ENCODE measurements around the gene ORC2. TPM values are rescaled to one million over a fixed set of nuclear protein-coding genes. Genes with fewer than 3 reads are reported as not detected.

ORC2 gene
- total RNA-seq (2022; extraction: Qiagen RNA extraction): 12.3 to 17.0 TPM (median 13.4 TPM) in 5 replicates

GRCh38 chr2:200963124-200963917 is at the start of gene ORC2:
ORC2 (minus strand) TSS chr2:200963660; CDS start chr2:200958123, 5,537 bp downstream.

GRCh38 chr2:200888704-200889625 is 74.5 kb downstream of the ORC2 start, which contains the start of the genes NIF3L1 and PPIL3:
NIF3L1 (plus strand) TSS chr2:200889371; CDS start chr2:200891944, 2,573 bp downstream.
PPIL3 (minus strand) TSS chr2:200889077; CDS start chr2:200887615, 1,462 bp downstream.

DNA sequence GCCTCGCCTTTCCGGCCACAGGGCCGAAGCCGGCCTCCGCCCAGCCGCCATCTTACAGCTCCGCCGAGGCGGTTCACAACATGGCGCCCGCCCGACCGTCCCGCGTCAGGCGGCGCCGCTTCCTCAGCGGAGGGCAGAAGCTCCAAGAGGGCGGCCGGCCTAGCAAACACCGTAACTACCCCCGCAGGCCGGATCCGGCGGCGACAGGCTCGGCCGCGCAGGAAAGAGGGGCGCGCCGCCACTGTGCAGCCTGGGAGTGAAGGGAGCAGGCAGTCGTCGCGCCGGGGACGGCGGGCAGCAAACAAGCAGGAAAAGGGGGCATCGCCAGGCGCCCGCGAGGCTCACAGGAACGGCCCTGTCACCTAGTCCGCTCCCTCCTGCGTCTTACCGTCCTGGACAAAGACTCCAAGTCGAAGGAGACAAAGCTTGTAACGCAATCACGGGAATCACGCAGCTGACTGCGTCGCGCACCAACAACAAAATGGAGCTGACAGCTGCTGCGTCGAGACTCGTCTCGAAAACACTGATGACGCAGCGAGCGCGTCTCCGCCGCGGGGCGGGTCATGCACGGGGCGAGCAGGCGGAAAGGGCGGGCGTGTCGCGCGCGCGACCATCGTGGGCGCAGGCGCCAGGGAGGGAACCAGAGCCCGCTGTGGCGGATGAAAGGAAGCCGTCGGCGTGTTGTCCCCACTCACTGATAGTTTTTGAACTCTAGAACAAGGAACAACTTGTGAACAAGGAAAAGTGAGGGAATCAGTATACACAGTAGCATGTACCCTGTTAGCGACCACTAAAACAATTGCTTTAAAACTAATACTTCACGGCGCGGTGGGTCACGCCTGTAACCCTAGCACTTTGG is 99.1 kb downstream of the ORC2 start, which contains the start of gene CLK1:
Gene CLK1 (minus strand): TSS at position 483 of the 859 bp plus-strand sequence. CDS start 2,796 bp downstream, outside the sequence.

Other genes starting within 250 kb of the ORC2 start
- 375 to 639 TPM (median 503 TPM) in 5 replicates for gene BZW1, start 151.8 kb downstream of the ORC2 start, total RNA-seq (2022; extraction: Qiagen RNA extraction)
- gene CLK1, start 99.0 kb downstream of the ORC2 start, total RNA-seq (2022; extraction: Qiagen RNA extraction): 29.4 to 35.5 TPM (median 32.8 TPM) in 5 replicates
- 21.2 to 25.8 TPM (median 24.3 TPM) in 5 replicates for gene PPIL3, start 74.6 kb downstream of the ORC2 start, total RNA-seq (2022; extraction: Qiagen RNA extraction)
- gene NIF3L1, start 74.3 kb downstream of the ORC2 start, total RNA-seq (2022; extraction: Qiagen RNA extraction): 37.2 to 38.5 TPM (median 37.6 TPM) in 5 replicates
- gene HYCC2, start 108.0 kb upstream of the ORC2 start, total RNA-seq (2022; extraction: Qiagen RNA extraction): 3.0 to 7.4 TPM (median 5.4 TPM) in 5 replicates
- gene NDUFB3, start 108.3 kb upstream of the ORC2 start, total RNA-seq (2022; extraction: Qiagen RNA extraction): 121 to 189 TPM (median 125 TPM) in 5 replicates
- gene CFLAR, start 152.5 kb upstream of the ORC2 start, total RNA-seq (2022; extraction: Qiagen RNA extraction): 87.4 to 118 TPM (median 99.9 TPM) in 5 replicates
- gene CASP10, start 219.5 kb upstream of the ORC2 start, total RNA-seq (2022; extraction: Qiagen RNA extraction): 1.4 to 2.1 TPM (median 1.9 TPM) in 5 replicates